ENCODE results near the gene ADAMTS2.

The ADAMTS2 gene

GRCh38 chr5:179177711-179178575, 167.3 kb downstream of the ADAMTS2 start:
- TF ChIP-seq CTCF (IDR thresholded peaks at IDR 0.05; ENCODE audit: insufficient read depth, low read length, poor library complexity, severe bottlenecking) (no peak), EZH2phosphoT487 (conservative IDR thresholded peaks at IDR 0.05; ENCODE audit: low read length) (no peak)
- H3K27me3 ChIP-seq (ENCODE audit: low read length) = no peaks in the 10 kb centered on the region
- H3K4me2 ChIP-seq (ENCODE audit: low read depth, low read length, poor library complexity, severe bottlenecking) = no peak overlapping the region
- H3F3A ChIP-seq (ENCODE audit: insufficient read depth) = no peaks in the 10 kb centered on the region
- H3K9ac ChIP-seq (ENCODE audit: low read length) = no peak overlapping the region
- no peaks in the 10 kb centered on the region for H3K9me2 ChIP-seq (replicated peaks; ENCODE audit: insufficient read depth, low read length)
- no peaks in the 10 kb centered on the region for H3K79me2 ChIP-seq (ENCODE audit: insufficient read depth, low read length)
- H4K20me1 ChIP-seq (ENCODE audit: low read depth, low read length) = no peaks in the 10 kb centered on the region
- no peak overlapping the region for H2AFZ ChIP-seq (ENCODE audit: low read depth, low read length, severe bottlenecking)
- no peaks in the 10 kb centered on the region for H3K36me3 ChIP-seq (ENCODE audit: low read length)
- H3K27ac ChIP-seq (ENCODE audit: low read depth, low read length) = no peak overlapping the region
- H3K4me3 ChIP-seq (ENCODE audit: insufficient read depth, low read length, poor library complexity, severe bottlenecking) = no peak overlapping the region
- H3K9me3 ChIP-seq (ENCODE audit: insufficient read depth, low read length) = no peaks in the 10 kb centered on the region

GRCh38 chr5:179176571-179177230, 168.6 kb downstream of the ADAMTS2 start:
- H3K9me2 ChIP-seq (replicated peaks; ENCODE audit: insufficient read depth, low read length) = no peaks in the 10 kb centered on the region
- TF ChIP-seq CTCF (IDR thresholded peaks at IDR 0.05; ENCODE audit: insufficient read depth, low read length, poor library complexity, severe bottlenecking) (no peak), EZH2phosphoT487 (conservative IDR thresholded peaks at IDR 0.05; ENCODE audit: low read length) (no peak)
- H3K9ac ChIP-seq (ENCODE audit: low read length) = no peak overlapping the region
- no peak overlapping the region for H3K4me2 ChIP-seq (ENCODE audit: low read depth, low read length, poor library complexity, severe bottlenecking)
- no peak overlapping the region for H3K27ac ChIP-seq (ENCODE audit: low read depth, low read length)
- H3K27me3 ChIP-seq (ENCODE audit: low read length) = no peaks in the 10 kb centered on the region
- no peaks in the 10 kb centered on the region for H3F3A ChIP-seq (ENCODE audit: insufficient read depth)
- no peaks in the 10 kb centered on the region for H3K9me3 ChIP-seq (ENCODE audit: insufficient read depth, low read length)
- no peak overlapping the region for H2AFZ ChIP-seq (ENCODE audit: low read depth, low read length, severe bottlenecking)
- H3K36me3 ChIP-seq (ENCODE audit: low read length) = no peaks in the 10 kb centered on the region
- no peaks in the 10 kb centered on the region for H3K79me2 ChIP-seq (ENCODE audit: insufficient read depth, low read length)
- no peaks in the 10 kb centered on the region for H4K20me1 ChIP-seq (ENCODE audit: low read depth, low read length)
- no peak overlapping the region for H3K4me3 ChIP-seq (ENCODE audit: insufficient read depth, low read length, poor library complexity, severe bottlenecking)

GRCh38 chr5:179176166-179176565, 169.1 kb downstream of the ADAMTS2 start:
- H3K4me3 ChIP-seq (ENCODE audit: insufficient read depth, low read length, poor library complexity, severe bottlenecking) = no peak overlapping the region
- H3K9me2 ChIP-seq (replicated peaks; ENCODE audit: insufficient read depth, low read length) = no peaks in the 10 kb centered on the region
- H3F3A ChIP-seq (ENCODE audit: insufficient read depth) = no peaks in the 10 kb centered on the region

More at GRCh38 chr5:179176166-179176565, 169.1 kb downstream of the ADAMTS2 start:
- TF ChIP-seq EZH2phosphoT487 (conservative IDR thresholded peaks at IDR 0.05; ENCODE audit: low read length) (no peak), CTCF (IDR thresholded peaks at IDR 0.05; ENCODE audit: insufficient read depth, low read length, poor library complexity, severe bottlenecking) (no peak)
- H3K9ac ChIP-seq (ENCODE audit: low read length) = no peak overlapping the region
- no peak overlapping the region for H2AFZ ChIP-seq (ENCODE audit: low read depth, low read length, severe bottlenecking)
- no peak overlapping the region for H3K27ac ChIP-seq (ENCODE audit: low read depth, low read length)
- H4K20me1 ChIP-seq (ENCODE audit: low read depth, low read length) = no peaks in the 10 kb centered on the region
- no peaks in the 10 kb centered on the region for H3K36me3 ChIP-seq (ENCODE audit: low read length)
- no peaks in the 10 kb centered on the region for H3K27me3 ChIP-seq (ENCODE audit: low read length)
- H3K79me2 ChIP-seq (ENCODE audit: insufficient read depth, low read length) = no peaks in the 10 kb centered on the region
- H3K9me3 ChIP-seq (ENCODE audit: insufficient read depth, low read length) = no peaks in the 10 kb centered on the region
- no peak overlapping the region for H3K4me2 ChIP-seq (ENCODE audit: low read depth, low read length, poor library complexity, severe bottlenecking)
